ENCODE results near the gene WIPF3.
"Not testable (repeated sequence)": the region's sequence is repeated elsewhere in the genome, so short reads cannot be mapped to it uniquely, and the experiment has no call there.

WIPF3 gene

DNA sequence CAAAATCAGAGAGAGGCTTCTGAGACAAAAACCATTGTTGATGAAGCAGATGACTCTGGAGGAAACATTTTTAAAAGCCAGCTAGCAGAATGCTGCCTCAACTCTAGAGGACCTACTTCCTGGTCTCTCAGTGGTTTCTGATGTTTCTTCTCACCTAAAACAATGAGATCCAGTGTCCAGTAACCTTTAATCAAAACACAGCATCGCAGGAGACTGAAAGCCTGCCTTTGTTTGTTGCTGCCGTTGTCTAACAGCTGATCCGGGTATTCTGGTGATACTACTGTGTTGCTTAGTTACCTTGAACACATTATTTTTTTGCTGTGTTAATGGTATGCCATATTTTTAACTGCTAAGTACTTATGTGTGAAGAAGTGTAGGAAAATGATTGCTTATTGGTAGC, 70.9 kb downstream of the WIPF3 start:
- in situ Hi-C loops (cut with HindIII; ENCODE audit: low sequenced_read_pairs), result no loop called here

DNA sequence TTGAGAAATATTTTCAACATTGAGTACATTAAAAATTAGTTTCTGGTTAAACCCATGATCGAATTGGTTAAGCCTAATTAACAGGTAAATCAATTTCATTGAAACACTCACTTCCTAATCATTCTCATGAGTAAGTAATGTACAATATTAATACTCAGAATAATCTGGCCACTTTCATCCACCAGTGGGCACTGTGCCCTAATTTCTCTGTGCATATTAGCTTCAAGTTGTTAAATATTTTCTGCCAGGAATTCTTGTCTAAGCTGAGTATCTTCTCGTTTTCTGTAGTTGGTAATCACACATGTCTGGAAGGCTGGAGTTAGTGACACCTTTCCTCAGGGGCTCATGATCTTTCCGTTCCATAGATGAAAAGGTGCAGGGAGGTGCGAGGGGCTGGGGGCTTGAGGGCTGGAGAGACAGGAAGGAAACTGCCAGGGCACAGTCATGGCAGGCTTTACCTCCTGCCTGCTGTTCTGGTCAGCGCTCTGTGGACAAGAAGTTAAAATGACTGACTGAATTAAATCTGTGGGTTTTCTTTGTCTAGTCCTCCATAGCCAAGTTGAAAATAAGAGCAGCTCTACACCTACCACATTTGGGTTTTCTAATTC, 71.9 kb downstream of the WIPF3 start:
- in situ Hi-C loops (cut with HindIII; ENCODE audit: low sequenced_read_pairs), result no loop called here

DNA sequence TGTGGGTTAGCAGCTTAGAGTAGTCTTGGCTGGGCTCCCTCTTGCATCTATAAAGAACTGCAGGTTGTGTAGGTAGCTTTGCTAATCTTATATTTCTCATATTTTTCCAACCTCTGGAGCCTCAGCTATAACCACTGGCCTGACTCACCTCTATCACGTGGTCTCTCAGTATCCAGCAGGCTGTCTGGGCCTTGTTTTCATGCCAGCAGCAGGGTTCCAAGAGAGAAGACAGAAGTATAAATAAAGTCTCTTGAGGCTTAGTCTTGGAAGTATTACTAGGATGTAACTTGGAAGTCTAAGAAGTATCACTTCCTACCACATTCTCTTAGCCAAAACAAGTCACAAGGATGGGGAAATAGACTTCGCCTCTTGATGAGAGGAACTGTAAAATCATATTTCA, 73.3 kb downstream of the WIPF3 start:
- in situ Hi-C loops (cut with HindIII; ENCODE audit: low sequenced_read_pairs), result no loop called here

DNA sequence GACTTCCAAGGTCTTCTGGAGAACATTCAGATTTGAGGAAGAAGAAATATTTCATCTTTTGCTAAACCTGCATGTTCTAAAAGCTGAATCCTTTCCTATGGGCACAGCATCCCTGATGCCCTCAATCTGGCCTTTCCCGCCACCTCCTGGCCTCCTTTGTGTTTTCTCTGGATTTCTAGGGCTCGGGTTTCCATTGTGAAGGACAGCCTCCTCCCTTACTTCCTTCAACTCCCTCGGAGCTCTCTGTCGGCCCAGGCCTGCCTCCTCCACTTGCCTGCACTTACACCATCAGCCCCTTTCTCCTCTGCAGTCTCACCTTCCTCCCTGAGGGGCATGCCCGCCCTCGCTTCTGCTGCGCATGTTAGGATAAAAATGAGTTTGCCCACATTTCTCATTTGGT, 75.4 kb downstream of the WIPF3 start:
- in situ Hi-C loops (cut with HindIII; ENCODE audit: low sequenced_read_pairs), result no loop called here

DNA sequence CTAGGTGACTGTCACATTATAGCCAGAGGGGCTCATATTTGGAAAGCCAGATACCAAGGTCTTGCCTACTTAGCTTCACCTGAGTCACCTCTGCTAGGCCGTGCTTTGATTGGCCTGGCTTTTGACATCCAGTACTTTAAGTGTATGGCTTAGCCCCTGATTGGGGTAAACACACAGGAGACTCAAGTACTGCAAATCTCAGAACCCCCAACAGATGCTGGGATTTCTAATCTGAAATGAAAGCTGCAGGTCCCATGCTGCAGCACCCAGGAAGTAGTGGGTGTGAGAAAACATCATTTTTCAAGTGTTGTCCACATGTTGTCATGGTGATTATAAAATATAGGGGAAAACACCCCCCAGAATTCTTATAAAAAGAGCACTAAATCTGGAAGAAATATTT, 76.2 kb downstream of the WIPF3 start:
- in situ Hi-C loops (cut with HindIII; ENCODE audit: low sequenced_read_pairs), result no loop called here

DNA sequence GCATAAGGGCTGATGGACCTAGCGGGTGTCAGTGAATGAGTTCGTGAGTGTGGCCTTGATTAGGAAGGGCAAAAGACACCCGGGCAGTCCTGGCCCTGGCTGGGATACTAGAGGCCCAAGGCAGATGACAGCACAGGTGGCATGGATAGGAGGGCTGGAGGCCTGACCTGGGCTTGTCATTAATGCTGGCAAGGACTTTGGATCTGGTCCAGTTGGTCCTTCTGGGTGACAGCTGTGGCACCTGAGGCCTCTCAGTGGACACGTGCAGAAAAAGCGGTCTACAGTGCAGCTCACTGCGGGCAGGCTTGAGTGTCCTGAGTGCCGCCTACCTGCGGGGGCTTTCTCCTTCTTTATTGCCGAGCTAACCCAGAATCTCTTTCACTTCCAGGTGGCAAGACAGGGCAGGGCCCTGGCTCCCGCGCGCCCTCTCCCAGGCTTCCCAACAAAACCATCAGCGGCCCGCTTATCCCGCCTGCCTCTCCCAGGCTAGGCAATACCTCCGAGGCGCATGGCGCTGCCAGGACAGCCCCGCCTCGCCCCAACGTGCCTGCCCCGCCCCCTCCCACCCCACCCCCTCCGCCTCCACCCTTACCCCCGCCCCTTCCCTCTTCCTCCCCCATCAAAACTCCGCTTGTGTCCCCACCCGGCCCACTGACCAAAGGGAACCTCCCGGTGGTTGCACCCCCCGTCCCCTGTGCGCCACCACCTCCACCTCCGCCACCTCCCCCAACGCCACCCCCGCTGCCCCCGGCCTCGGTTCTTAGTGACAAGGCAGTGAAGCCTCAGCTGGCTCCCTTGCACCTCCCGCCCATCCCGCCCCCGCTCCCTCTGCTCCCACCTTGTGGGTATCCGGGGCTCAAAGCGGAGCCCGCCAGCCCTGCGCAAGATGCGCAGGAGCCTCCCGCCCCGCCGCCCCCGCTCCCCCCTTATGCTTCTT, 77.4 kb downstream of the WIPF3 start:
- in situ Hi-C loops (cut with HindIII; ENCODE audit: low sequenced_read_pairs), result no loop called here

DNA sequence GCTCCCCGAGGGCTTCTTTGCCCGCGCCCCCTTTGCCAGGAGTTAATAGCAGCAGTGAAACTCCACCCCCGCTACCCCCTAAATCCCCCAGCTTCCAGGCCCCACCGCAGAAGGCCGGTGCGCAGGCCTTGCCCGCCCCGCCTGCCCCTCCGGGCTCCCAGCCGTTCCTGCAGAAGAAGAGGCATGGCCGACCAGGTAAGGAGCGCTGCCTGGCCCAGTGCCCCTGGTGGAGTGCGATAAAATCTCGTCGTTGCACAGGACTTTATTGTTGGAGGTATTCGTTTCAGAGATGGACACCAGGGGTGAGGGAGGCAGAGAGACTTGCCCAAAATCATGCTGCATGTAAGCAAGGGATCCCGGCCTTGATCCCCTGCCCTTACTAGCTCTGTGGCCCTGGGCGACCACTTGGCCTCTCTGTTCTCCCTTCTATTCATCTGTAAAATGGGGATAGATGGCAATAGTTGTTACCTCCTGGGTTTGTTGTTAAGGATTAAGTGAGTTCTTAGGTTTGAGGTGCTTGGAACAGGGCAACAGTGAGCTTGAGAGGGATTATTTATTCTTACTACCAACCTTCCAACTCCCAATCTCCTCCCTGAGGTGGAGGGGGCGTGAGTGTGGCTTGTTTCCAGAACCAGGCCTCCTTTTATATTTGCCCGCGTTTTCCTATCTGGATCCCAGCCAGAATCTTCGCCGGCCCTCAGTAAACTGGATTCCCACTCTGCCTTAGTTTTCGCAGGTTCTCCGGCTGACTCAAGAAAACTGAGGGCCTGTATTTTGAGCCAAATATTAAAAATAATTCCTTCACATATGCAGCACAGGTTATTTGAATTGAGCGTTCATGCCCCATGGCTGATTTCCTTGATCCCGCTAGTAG, 78.3 kb downstream of the WIPF3 start:
- in situ Hi-C loops (cut with HindIII; ENCODE audit: low sequenced_read_pairs), result no loop called here

DNA sequence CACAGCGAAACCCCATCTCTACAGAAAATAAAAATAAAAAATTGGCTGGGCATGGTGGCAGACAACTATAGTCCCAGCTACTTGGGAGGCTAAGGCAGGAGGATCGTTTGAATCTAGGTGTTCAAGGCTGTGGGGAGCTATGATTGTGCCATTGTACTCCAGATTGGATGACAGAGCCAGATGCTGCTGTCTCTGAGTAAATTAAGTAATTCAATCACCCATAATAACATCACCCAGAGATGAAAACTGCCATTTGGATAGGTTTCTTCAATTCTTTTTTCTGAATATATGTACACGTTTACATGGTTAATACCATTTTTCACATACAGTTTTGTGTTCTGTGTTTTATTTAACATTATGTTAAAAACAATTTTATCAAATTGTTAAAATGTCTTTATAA, 79.3 kb downstream of the WIPF3 start:
- in situ Hi-C loops (cut with HindIII; ENCODE audit: low sequenced_read_pairs), result no loop called here

DNA sequence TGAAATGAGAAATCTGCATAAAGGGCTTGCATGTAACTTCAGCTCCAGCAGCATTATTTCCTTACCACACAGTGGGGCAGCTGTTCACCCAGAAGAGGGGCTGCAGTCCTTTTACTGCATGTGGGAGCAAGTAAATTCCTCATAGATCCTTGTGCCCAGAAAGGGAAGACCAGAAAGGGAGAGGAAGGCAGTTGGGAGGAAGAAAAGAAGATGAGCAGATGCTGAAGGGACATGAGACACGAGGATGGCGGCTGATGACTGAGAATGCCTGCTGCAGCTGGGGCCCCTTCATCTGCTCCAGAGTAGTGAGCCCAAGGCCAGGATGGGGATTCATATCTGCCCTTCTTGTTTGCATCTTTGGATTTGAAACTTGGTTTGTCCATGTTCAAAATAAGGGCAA, 80.5 kb downstream of the WIPF3 start:
- in situ Hi-C loops (cut with HindIII; ENCODE audit: low sequenced_read_pairs), result no loop called here

DNA sequence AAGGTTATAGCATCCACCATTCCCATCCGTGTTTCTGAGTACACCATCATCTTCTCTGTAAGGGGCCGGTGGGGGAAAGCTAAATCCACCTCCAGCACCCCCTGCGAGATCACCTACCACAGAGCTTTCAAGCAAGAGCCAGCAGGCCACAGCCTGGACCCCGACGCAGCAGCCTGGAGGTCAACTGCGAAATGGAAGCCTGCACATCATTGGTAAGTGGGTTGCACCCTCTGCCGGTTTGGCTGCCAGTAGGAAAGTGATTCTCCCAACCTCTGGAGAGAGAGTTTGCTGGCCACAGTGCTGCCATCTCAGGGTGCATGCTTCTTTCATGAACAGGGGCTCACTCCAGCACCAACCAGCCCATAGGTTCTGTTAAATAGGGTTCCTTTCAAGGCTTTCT, 81.7 kb downstream of the WIPF3 start:
- in situ Hi-C loops (cut with HindIII; ENCODE audit: low sequenced_read_pairs), result no loop called here

DNA sequence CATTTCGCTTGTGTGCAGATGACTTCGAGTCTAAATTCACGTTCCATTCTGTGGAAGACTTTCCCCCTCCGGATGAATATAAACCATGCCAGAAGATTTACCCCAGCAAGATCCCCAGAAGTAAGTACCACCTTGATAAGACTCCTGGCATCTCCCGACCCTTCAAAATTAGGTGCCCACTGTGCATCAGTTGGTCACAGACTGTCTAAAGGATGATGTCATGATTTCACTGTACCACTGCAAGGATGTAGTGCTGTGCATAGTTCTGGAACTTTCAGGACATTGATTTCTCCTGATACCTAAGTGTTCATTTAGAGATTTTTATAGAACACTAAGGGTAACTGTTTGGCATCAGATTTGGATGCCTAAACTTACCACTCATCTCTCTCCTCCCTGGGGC, 83.0 kb downstream of the WIPF3 start:
- in situ Hi-C loops (cut with HindIII; ENCODE audit: low sequenced_read_pairs), result no loop called here

DNA sequence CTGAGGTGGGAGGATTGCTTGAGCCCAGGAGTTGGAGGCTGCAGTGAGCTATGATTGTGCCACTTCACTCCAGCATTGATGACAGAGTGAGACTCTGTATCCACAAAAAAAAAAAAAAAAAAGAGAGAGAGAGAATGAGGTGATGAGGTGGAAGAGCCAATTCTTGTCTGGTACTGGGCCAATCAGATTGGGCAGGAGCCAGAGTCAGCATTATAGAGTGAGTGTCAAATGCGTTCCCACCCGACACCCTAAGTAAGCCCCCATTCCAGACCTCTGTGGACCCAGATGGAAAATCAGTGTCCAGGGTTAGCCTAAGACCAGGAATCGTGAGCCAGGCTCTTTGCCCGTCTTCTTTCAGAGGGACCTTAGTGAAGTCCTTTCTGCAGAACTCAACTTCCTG, 83.9 kb downstream of the WIPF3 start:
- in situ Hi-C loops (cut with HindIII; ENCODE audit: low sequenced_read_pairs), result no loop called here

DNA sequence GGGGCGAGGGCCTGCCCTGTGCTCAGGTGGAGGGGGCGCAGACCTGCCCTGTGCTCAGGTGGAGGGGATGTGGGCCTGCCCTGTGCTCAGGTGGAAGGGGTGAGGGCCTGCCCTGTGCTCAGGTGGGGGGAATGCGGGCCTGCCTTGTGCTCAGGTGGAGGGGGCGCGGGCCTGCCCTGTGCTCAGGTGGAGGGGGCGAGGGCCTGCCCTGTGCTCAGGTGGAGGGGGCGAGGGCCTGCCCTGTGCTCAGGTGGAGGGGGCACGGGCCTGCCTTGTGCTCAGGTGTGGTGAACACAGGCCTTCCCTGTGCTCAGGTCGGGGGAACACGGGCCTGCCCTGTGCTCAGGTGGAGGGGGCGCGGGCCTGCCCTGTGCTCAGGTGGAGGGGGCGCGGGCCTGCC, 84.5 kb downstream of the WIPF3 start:
- in situ Hi-C loops (cut with HindIII; ENCODE audit: low sequenced_read_pairs), result not testable (repeated sequence)

DNA sequence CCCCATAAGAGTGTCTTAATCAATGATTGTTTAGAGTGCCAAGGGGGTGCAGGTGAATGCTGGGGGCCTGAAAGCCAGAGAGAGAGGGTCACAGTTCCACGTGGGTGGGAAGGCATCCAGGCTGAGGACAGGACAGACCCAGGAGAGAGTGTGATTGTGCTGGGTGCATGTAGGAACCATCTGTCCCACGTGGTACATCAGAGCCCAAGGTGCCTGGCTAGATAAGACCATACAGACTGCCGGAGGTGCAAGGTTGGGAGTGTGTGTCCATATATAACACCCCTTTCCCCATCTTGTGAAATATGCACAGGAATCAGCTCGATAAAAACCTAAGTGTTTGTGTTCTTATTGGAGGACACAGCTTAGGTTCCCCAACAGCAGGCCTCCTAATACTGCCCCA, 85.5 kb downstream of the WIPF3 start:
- in situ Hi-C loops (cut with HindIII; ENCODE audit: low sequenced_read_pairs), result no loop called here

DNA sequence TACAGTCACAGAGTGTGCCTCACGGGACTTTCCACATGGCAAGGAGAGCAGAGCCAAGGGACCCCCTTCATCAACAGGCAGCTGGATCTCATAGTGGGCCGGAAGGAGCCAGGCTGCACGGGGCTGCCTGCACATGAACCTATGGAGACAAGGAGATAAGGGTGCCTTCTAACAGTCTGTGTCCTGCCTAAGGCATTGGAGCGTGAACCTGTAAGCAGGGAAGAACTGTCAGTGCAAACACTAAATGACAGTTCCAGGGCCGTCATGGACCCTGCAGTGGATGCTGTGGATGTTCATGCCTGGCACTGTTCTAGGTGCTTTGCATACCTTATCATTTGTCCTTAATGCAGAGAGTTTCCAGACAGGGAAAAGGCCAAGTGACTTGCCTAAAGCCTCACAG, 85.9 kb downstream of the WIPF3 start:
- in situ Hi-C loops (cut with HindIII; ENCODE audit: low sequenced_read_pairs), result no loop called here

DNA sequence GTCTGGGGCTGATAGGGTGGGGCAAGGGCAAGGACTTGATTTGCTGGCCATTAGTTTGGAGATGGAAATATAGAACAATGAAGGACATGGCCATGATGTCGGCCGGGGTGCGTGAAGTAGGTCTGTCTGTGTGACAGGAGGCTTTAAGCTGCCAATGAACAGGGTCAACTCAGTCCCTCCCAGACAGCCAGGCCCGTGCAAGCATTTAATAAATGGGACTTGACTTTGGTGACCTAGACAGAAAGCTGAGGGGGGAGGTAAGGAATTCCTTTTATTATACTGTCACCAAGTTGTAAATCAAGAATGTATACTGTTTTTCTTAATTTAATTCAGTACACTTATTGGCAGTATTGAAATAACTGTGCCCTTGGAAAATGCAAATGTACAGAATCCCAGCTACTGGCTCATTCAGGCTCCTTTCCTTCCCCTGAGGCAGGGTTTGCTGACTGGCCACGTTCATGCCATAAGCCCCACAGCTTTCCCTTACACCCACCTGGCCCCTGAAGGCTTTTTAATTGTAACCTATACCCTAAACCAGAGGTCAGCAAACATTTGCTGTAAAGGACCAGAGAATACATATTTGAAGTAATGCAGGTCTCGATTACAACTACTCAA, 87.2 kb downstream of the WIPF3 start:
- in situ Hi-C loops (cut with HindIII; ENCODE audit: low sequenced_read_pairs), result no loop called here

DNA sequence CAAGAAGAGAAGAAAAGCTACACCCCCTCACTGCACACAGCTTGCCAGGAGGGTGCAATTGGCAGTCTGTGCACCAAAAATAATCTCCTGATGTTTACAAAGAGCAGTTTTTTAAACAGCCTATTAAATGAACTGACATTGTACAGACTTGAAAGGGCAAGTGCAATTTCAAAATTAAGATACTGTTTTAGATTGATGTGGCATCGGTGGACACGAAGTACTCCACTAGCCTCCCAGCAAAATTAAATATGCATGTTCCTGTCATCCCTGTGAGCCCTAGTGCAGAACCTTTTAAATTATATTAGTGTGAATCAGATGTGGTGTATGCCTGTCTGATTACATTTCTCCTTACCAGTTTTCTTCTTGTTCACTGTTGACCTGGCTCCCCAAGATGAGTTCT, 87.9 kb downstream of the WIPF3 start:
- in situ Hi-C loops (cut with HindIII; ENCODE audit: low sequenced_read_pairs), result no loop called here

DNA sequence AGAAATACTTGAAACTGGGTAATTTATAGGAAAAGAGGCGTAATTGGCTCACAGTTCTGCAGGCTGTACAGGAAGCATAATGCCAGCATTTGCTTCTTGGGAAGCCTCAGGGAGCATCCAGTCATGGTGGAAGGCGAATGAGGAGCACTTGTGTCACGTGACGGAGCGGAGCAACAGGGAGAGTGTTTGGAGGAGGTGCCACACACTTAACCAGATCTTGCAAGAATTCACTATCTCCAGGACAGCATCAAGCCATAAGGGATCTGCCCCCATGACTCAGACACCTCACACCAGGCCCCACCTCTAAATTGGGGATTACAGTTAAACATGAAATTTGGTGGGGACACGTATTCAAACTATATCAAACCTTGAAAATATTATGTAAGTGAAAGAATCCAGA, 89.3 kb downstream of the WIPF3 start:
- in situ Hi-C loops (cut with HindIII; ENCODE audit: low sequenced_read_pairs), result no loop called here

DNA sequence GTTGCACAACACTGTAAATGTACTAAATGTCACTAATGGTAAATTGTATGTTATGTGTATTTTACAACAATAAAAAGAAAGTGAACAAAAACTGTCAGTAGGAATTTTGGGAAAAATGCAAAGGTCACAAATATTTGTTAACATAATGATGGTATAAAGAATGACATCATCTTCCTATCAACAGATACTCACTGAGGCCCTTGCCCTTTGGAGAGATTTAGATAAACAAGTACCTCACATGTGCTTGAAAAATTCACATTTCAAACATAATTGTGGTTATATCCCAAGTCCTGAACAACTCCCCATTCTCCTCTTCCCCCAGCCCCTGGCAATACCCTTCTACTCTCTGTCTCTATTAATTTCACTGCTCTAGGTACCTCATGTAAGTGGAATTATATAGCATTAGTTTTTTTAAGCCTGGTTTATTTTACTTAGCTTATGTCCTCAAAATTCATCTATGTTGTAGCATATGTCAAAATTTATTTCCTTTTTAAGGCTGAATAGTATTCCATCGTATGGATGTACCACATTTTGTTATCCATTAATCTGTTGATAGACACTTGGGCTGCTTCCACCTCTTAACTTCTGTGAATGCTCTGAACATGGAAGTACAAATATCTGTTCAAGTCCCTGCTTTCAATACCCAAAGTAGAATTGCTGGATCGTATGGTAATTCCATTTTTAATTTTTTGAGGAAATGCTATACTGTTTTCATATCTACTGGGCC, 90.5 kb downstream of the WIPF3 start:
- in situ Hi-C loops (cut with HindIII; ENCODE audit: low sequenced_read_pairs), result no loop called here

DNA sequence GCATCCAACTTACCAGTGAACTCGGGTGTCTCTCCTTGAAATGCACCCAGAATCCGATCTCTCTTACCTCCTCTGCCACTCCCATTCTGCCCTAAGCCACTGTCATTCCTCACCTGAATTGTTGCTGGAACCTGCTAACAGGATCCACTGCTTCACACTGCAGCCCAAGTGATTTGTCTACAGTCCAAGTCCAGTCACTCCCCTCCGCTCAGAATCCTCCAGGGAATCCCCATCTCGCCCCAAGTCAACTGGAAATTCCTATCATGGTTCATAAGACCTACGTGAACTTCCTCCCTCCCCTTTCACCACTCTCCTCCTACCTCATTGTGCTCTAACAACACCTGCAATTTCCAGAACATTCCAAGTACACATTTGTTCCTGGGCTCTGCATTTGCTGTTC, 92.0 kb downstream of the WIPF3 start:
- in situ Hi-C loops (cut with HindIII; ENCODE audit: low sequenced_read_pairs), result no loop called here

DNA sequence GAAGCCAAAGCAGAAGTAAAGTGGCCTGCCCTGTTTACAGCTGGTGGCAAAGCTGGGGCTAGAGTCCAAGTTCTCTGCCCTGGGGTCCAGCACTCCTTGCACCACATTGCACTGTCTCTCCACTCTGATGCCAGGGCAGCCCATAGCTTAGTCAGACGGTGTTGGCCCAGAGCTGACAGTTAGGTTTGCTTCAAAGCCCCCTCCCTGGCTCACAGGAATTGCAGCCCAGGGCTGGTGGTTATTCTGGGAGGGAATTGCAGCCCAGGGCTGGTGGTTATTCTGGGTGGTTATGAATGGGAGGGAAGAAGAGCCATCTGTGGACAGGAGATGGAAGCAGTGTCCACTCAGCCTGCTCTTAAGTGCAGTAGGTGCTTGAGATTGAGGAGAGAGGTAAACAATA, 94.4 kb downstream of the WIPF3 start:
- in situ Hi-C loops (cut with HindIII; ENCODE audit: low sequenced_read_pairs), result no loop called here
